ENCODE data around the gene UGT2B11.
A peak's percentile ranks its signal among the peaks of the same experiment; 100 is the strongest.
"Not testable (repeated sequence)": the region's sequence is repeated elsewhere in the genome, so short reads cannot be mapped to it uniquely, and the experiment has no call there.

The UGT2B11 gene

DNA sequence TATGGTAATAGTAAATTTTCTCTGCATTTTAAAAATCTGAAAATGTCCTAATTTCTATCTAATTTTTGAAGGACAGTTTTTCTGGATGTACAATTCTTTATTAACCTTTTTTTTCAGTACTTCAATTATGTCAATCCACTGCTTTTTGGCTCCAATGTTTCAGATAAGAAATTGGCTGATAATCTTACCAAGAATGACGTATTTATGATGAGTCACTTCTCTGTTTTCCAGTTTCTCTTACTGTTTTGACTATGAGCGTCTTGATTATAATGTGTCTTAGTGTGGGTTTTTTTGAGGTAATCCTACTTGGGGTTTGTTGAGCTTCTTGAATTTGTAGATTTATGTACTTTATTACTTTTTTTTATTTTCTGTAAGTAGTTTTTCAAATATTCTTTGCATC lies 47.2 kb downstream of the UGT2B11 start:
- no peak for DNase-seq

GRCh38 chr4:69166376-69166775 lies 48.2 kb downstream of the UGT2B11 start:
- not testable (repeated sequence) for DNase-seq

DNA sequence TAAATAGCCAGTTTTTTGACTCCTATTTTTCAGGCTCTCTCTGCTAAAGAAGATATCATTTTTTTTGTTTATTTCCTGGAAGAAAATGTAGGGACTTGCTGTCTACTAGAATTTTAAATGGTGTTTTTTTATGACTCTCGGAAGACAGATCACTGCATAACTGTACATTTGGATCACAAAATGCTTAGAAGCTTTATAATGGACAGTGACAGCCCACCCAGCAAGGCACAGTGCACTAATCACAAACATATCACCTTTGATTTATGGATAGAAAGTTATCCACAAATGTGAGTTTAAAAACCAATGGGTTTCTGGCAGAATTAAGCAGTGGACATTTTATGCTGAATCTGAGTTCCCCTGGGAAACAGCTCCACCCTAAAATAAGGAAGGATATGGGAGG lies 48.8 kb downstream of the UGT2B11 start:
- not testable (repeated sequence) for DNase-seq

GRCh38 chr4:69156913-69157312 lies 57.6 kb downstream of the UGT2B11 start:
- peak; percentile 7 for DNase-seq

- DNase-seq, result no peak
These were observed 60.5 kb downstream of the UGT2B11 start for GRCh38 chr4:69154021-69154420.
